GM19043 (cell line): ENCODE measurements around the gene KCNE5.
"Not testable (repeated sequence)": the region's sequence is repeated elsewhere in the genome, so short reads cannot be mapped to it uniquely, and the experiment has no call there.

ENCODE experiments used
- ATAC-seq: cut with Tn5 transposase; IDR thresholded peaks from one replicate; pipeline ENCODE4 v1.9.1; 2021; ENCODE audit warnings: low read depth; ENCODE audit not compliant: unreplicated experiment

Gene KCNE5

DNA sequence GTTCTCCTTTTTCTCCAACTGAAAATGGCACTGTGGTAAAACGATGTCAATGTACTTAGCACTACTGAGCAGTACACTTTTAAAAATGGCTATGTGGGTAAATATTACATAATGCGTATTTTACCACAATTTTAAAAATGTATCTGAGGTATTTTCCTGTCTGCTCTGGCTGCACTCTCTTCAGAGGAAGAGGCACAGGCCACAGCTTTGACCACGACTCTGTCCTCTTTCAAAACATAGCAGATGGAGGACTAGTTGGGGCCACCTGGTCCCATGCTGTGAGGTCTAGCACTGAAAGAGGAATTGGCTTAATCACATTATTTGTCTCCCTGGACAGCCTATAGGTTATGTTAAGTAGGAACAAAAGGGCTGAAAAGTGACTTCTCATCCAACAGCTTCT is 5.2 kb downstream of the KCNE5 start:
- no peak for ATAC-seq

DNA sequence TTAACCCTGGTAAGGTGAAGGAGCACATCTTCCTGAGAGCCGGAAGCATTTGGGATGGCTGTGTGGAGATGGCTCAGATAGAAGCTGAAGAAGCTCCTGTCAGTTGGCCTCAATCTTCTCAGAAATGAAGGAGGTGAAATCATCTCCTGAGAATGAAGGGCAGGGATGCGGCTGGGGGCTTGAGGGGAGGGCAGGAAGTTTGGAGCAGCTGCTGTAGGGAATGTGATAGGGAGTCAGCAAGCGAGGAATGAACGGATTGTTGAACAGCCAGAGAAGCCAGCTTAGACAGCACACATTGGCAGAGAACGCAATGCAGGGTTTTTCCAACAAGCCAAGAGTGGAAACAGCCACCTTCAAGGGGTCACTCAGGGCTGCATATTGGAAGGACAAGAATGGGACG is 10.0 kb downstream of the KCNE5 start:
- no peak for ATAC-seq

DNA sequence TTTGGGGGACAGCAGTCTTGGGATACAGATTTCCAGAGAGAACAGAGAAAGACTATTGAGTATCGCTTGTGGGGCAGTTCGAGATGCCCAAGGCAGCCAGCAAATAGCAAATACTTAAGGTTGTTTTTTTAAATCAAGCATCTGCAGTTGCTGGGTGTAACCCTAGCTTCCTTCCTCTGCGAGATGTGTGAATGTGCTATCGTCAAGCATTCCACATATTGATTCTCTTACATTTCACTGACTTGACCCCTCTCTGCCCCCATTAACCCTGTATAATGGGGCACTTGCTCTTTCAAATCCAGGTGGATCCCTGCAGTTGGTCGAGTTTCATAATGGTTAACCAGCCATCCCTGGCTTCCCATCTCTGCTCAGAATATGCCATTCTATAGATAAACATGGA is 23.5 kb downstream of the KCNE5 start:
- no peak for ATAC-seq

DNA sequence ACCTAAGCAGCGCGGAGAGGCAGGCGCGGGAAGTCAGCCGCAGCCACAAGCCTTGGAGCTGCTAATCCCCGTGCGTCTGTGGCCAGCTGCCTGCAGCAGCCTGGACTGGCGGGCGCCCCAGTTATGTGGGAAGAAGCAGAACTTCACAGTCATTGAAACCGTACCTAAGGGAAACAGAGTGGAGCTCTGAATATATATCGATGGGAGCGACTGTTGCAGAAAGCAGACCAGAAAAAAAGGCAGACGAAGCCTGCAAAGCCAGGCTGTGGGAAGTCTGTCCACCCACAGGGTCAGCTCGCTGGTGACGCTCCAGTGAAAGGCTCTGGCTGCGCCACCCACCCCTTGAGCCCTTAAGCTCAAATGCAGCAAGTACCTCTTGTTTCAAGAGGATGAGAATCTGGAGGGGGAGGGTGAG is 24.7 kb downstream of the KCNE5 start:
- no peak for ATAC-seq

DNA sequence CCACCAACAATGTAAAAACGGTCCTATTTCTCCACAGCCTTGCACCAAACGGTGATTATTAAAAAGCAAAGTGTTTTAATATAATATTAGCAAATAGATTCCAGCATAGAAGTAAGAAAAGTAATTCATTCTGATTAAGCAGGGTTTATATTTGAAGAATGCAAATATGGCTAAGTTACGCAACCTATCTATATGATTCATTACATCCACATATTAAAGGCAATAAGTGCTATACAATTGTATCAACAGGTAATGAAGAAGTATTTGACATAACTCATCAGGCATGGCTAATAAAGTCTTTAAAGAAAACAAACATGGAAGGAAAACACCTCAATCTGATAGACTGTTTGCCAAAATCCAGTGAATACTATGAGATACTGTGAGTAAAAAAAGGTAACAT is 29.0 kb downstream of the KCNE5 start:
- no peak for ATAC-seq

DNA sequence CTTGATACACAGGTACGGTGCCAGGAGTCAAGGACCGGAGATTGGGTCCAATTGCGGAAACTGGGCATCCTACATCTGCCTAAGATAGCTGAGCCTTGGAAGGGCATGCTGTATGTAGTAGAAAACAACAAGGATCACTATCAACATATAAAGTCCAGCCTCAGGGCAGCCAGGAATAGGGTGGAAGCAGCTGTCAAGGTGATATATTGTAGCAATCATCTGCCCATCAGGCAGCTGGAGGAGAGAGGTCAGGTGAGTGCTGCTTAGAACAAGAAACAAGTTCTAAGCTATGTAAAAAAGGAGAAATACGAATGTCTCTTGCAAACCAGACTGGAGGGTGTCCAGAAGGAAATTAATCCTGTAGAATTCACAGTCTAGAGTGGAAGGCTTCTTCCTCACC is 34.8 kb downstream of the KCNE5 start:
- ATAC-seq = no peak

DNA sequence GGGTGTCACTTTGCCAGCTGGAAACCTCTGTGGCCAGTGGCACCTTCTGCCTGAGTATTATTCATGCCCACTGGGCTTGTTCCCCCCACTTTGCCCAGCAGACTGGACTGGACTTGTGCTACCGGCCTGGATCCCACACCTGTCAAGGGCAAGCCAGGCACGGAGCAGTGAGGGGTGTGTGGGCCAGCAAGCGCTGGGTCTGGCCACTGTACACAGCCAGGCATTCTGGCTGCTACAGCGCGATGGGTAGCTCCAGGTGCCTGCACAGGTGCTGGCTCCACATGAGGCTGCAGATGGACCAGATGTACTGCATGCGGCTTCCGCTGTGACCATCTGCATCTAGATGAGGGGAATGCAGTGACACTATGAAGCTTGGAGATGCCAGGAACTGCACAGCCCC is 39.5 kb downstream of the KCNE5 start:
- no peak for ATAC-seq

DNA sequence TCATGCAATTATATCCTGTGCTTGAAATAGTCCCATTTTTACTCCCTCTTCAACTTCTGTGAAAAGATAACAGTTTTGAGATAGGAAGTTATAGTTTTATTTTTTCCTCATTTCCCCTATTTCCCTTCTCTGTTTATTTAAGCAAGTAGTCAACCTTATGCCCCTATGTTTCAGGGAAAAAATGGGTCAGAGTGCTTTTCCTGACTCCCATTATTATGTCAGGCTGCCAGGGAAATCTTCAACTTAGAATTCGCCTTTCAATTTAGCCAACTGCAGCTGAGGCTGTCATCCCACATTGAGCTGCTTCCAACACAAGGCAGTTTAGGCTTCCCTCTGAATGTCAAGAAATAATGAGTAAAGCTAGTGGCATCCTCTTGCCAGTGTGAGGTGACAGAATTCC is 46.1 kb downstream of the KCNE5 start:
- ATAC-seq = no peak

DNA sequence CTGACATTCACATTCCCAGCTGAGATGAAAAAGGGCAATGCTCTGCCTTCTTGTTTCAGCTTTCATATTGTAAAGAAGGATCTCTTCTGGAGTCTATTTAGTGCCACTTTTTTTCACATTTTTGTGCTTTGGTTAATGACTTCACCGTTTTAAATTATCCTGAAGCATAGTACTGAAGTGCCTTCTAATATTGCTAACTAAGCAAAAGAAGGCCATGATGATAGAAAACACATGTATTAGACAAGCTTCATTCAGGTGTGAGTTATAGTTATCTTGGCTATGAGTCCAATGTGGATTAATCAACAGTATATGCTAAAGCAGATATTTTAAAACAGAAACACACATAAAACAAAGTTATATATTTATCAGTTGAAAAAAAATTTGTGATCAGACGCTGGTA is 47.9 kb downstream of the KCNE5 start:
- ATAC-seq = no peak

DNA sequence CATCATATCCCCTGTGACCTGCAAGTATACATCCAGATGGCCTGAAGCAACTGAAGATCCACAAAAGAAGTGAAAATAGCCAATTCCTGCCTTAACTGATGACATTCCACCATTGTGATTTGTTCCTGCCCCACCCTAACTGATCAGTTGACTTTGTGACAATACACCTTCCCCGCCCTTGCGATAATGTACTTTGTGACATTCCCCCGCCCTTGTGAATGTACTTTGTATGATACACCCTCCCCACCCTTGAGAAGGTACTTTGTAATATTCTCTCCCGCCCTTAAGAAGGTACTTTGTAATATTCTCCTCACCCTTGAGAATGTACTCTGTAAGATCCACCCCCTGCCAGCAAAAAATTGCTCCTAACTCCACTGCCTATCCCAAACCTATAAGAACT is 48.9 kb downstream of the KCNE5 start:
- ATAC-seq = not testable (repeated sequence)
